T1000 (cell line): Measurements from ENCODE around the gene CD180.

ENCODE experiments used
- DNase-seq: peaks from one replicate; lab custom pipeline; 2025; ENCODE audit warnings: mixed read lengths; lab: John Stamatoyannopoulos, UW

Gene CD180

DNA sequence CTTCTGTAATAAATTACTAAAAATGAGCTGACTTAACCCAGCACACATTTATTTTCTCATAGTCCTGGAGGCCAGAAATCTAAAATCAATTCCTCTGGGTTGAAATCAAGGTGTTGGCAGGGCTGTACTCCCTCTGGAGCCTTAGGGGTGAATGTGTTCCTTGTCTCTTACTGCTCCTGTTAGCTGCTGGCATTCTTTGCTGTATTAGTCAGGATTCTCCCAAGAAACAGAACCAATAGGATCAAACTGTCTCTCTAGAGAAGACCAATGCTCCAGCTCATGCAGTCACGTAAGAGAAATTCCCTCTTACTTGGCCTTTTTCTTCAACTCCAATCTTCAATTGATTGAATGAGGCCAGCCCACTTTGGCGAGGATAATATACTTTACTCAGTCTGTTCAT is 15.3 kb upstream of the CD180 start:
- DNase-seq = peak; percentile 34

- DNase-seq = peak; percentile 42
Measured at GRCh38 chr5:67209141-67209771, 12.7 kb upstream of the CD180 start.

- no peak for DNase-seq
Measured at GRCh38 chr5:67208403-67208802, 11.8 kb upstream of the CD180 start.

- peak; percentile 50 for DNase-seq
Measured at GRCh38 chr5:67206929-67207328, 10.3 kb upstream of the CD180 start.

DNA sequence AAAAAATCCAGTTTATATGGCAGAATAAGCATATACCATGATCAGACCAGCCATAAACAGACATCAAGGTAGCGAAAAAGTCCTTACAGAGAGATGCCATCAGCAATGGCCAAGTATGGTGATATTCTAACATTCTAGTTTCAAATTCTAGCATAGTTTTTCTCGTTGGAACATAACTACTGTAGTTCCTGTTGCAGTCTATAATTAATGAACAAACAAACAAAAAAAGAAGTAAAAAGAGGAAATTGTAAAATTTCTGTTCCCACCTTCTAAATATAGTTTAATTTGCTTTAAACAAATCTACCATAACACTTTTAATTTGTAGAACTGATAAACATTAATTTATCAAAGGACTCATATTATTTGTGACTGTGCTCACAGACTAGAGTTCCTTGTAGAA is 9.9 kb upstream of the CD180 start:
- DNase-seq = no peak

DNA sequence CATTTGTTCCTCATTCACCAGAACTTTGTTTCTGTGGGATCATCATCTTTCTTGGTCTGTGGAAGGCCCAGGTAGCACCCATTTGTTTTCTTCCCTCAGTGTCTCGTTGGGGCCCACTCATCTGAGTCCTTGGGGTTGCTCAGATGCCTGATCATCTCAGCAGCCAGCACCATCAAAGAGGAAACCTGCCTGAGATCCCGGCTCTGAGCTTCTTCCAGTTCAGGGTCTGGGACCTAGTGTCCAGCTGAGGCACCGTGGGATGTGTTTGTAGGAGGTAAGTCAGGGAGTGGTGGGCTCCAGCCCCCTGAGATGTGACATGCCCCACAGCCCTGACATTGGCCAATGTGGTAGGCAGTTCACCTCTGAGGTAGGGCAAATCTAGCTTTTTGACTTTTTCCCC is 9.4 kb upstream of the CD180 start:
- DNase-seq = no peak

DNA sequence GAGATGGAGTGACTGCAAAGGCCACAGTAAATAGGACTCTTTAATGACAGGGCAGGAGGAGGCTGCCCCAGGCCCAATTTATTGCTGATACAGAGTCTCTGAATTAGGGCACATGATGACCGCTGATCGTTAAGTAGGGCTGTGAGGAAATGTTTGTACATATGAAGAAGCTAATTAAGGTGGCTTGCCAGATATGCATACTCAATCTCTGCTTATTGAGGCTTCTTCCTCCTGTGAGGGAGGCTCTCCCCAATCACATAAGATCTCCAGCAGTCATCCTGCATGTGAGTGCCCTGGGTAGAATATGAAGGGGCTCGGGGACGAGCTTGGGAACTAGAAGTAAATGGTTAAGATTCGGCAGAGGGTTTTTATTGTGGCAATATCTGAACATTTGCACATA is 8.2 kb upstream of the CD180 start:
- no peak for DNase-seq

DNA sequence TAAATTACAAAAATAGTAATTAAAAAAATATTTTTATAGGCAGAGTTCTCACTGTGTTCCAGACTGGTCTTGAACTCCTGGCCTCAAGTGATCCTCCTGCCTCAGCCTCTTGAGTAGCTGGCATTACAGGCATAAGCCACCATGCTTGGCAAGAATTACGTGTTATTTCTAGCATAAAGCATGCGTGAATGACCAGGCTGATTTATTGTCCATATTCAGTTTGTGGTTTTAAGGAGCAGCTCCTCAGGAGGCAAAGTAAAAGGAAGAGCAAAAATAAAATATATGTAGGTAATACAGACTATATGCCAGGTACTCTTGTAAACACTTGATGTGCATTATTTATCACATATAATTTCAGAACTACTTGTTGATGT is 7.1 kb upstream of the CD180 start:
- DNase-seq = no peak

GRCh38 chr5:67202828-67203227 is 6.2 kb upstream of the CD180 start:
- DNase-seq = no peak

DNA sequence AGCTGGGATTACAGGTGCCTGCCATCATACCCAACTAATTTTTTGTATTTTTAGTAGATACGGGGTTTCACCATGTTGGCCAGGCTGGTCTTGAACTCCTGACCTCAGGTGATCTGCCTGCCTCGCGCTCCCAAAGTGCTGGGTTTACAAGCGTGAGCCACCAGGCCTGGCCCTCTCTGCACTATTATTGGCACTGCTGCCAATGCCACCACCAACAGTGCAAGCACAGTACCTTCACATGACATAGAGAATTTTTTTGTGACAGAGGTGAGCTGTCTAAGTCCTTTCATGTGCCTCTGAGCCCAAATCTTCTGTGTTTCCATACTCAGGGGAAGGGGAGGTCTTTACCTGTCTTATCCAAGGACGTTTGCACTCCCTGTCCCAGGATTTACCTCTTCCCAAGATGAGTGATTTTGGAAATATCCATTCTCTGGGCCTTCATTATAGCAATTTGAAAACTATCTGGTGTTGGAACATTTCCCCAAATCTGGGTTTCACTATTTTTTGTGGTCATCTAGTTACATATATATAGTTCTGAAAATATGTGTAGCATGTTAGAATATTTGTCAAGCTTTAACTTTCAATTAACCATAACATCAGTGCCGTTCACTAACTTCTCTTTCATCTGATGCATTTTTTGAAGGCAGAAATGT is 5.4 kb upstream of the CD180 start:
- no peak for DNase-seq

GRCh38 chr5:67200809-67201562 is 4.4 kb upstream of the CD180 start:
- DNase-seq = no peak

GRCh38 chr5:67199859-67200258 is 3.3 kb upstream of the CD180 start:
- no peak for DNase-seq

GRCh38 chr5:67198917-67199316 is 2.3 kb upstream of the CD180 start:
- DNase-seq = no peak

DNA sequence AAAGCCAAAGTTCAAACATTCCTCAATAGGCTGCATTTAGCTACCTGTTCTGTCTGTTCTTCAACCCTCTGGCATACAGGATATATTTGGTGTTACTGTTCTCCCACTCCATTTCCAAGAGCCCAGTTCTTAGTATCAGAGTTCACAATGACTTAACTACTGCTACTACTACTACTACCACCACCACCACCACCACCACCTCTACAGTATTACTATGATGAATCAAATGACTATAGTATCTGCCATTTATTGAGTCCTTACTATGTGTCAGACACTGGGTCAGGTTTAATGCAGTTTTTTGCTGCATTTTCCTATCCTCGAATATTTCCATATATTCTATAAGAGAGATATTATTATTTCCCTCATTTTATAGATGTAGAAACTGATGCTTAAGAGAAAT is 937 bp upstream of the CD180 start:
- no peak for DNase-seq

GRCh38 chr5:67195406-67196275 is 958 bp downstream of the CD180 start:
- no peak for DNase-seq

DNA sequence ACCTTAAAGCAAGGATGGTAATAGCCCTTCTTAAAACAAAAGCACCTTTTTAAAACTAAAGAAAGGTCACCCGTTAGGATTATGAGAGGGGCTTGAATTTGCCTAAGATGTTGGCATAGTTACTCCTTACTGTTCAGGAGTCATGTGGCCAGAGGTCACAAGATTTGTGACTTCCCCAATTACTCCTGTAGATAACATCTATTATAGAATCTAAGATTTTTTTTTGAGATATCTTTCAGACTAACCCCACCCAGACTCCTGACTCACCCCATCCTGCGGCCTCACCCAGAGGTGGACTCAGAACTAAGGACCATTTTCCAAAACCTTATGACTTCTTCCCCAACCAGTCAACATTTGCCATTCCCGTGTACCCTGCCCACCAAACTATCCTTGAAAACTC is 2.4 kb downstream of the CD180 start:
- no peak for DNase-seq

GRCh38 chr5:67193439-67193807 is 3.2 kb downstream of the CD180 start:
- DNase-seq = no peak

DNA sequence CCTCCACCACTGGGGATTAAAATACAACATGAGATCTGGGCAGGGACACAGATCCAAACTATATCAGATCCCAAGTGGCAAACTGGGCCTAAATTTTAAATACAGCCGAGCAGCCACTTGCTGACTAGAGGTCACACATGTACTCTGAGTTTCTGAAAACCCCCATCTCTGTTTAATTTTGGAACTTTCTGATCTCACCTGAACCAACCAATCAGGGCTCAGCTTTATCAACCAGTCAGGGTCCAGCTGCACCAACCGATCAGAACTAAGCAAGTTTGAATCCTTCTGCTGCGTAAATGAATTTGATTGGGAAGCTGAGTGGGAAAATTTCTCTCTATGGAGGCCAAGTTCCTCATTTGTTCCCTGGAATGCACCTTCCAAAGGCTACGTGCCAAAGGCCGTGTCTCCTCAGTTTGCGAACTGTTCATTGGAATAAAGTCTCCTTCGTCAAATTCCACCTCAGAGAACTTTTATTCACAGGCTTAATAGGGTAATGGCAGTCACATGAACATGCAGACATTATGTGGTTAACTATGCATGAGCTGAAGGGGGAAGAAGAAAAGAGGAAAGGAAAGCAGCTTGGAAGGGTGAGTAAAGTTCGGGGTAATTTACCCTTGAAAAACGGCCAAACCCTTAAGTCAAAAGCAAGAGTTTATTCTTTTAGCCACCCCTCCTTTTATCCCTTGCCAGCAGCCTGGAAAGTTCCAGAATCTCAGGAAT is 3.7 kb downstream of the CD180 start:
- DNase-seq = no peak

DNA sequence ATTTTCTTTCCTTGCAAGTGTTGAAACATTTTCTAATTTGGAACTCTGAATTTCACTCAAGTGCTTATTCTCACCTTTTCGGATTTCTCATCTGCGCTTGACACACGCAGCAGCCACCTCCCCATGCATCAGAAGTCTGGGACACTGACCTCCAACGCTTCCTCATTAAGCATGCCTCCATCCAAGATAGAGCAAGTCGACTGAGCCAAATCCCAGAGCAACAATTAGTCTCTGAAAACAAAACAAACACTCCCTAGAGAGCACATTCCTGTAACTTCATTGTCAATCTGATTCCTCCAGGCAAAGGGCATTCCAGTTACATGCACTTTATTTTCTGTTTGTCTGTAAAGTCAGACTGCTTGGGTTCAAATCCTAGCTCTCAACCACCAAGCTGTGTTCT is 5.7 kb downstream of the CD180 start:
- DNase-seq = no peak

GRCh38 chr5:67190410-67190809 is 6.2 kb downstream of the CD180 start:
- DNase-seq = no peak

GRCh38 chr5:67189931-67190330 is 6.7 kb downstream of the CD180 start:
- no peak for DNase-seq

GRCh38 chr5:67189079-67189354 is 7.6 kb downstream of the CD180 start:
- no peak for DNase-seq
